ENCODE measurements around the gene CLDN20. TPM values are rescaled to one million over a fixed set of nuclear protein-coding genes. Genes with fewer than 3 reads are reported as not detected.

CLDN20 gene
- polyA plus RNA-seq, 3 donors: 0.92 to 2.1 (median 1.4) TPM

GRCh38 chr6:155240905-155241600 is 22.8 kb upstream of the CLDN20 start:
- no peak for DNase-seq (ENCODE audit: extremely low read depth in 1 of 11, low read depth in 9 of 11, low spot score in 4 of 11)

- no peak for DNase-seq (ENCODE audit: extremely low read depth in 1 of 11, low read depth in 9 of 11, low spot score in 4 of 11)
Measured at GRCh38 chr6:155241966-155242365, 21.8 kb upstream of the CLDN20 start.

GRCh38 chr6:155244434-155244833 is 19.4 kb upstream of the CLDN20 start:
- DNase-seq (ENCODE audit: extremely low read depth in 1 of 11, low read depth in 9 of 11, low spot score in 4 of 11): no peak

GRCh38 chr6:155245193-155245592 is 18.6 kb upstream of the CLDN20 start:
- DNase-seq (ENCODE audit: extremely low read depth in 1 of 11, low read depth in 9 of 11, low spot score in 4 of 11): no peak

GRCh38 chr6:155245831-155246230 is 18.0 kb upstream of the CLDN20 start:
- no peak for DNase-seq (ENCODE audit: extremely low read depth in 1 of 11, low read depth in 9 of 11, low spot score in 4 of 11)

- DNase-seq (ENCODE audit: extremely low read depth in 1 of 11, low read depth in 9 of 11, low spot score in 4 of 11): no peak
Measured at GRCh38 chr6:155246825-155247224, 17.0 kb upstream of the CLDN20 start.

GRCh38 chr6:155247618-155248007 is 16.2 kb upstream of the CLDN20 start:
- no peak for DNase-seq (ENCODE audit: extremely low read depth in 1 of 11, low read depth in 9 of 11, low spot score in 4 of 11)

- peak; percentile 16 to 44 (median 33) for DNase-seq (ENCODE audit: extremely low read depth in 1 of 11, low read depth in 9 of 11, low spot score in 4 of 11)
Measured at GRCh38 chr6:155248008-155249001, 15.5 kb upstream of the CLDN20 start.

GRCh38 chr6:155250701-155251381 is 13.0 kb upstream of the CLDN20 start:
- DNase-seq (ENCODE audit: extremely low read depth in 1 of 11, low read depth in 9 of 11, low spot score in 4 of 11): no peak

GRCh38 chr6:155252581-155252980 is 11.2 kb upstream of the CLDN20 start:
- DNase-seq (ENCODE audit: extremely low read depth in 1 of 11, low read depth in 9 of 11, low spot score in 4 of 11): no peak

- DNase-seq (ENCODE audit: extremely low read depth in 1 of 11, low read depth in 9 of 11, low spot score in 4 of 11): no peak
Measured at GRCh38 chr6:155253337-155253736, 10.5 kb upstream of the CLDN20 start.

- no peak for DNase-seq (ENCODE audit: extremely low read depth in 1 of 11, low read depth in 9 of 11, low spot score in 4 of 11)
Measured at GRCh38 chr6:155254139-155254538, 9.7 kb upstream of the CLDN20 start.

- DNase-seq (ENCODE audit: extremely low read depth in 1 of 11, low read depth in 9 of 11, low spot score in 4 of 11): no peak
Measured at GRCh38 chr6:155256122-155256795, 7.6 kb upstream of the CLDN20 start.

GRCh38 chr6:155257796-155258195 is 6.0 kb upstream of the CLDN20 start:
- DNase-seq (ENCODE audit: extremely low read depth in 1 of 11, low read depth in 9 of 11, low spot score in 4 of 11): no peak

- no peak for DNase-seq (ENCODE audit: extremely low read depth in 1 of 11, low read depth in 9 of 11, low spot score in 4 of 11)
Measured at GRCh38 chr6:155259204-155259603, 4.6 kb upstream of the CLDN20 start.

- no peak for DNase-seq (ENCODE audit: extremely low read depth in 1 of 11, low read depth in 9 of 11, low spot score in 4 of 11)
Measured at GRCh38 chr6:155259897-155260296, 3.9 kb upstream of the CLDN20 start.

GRCh38 chr6:155260686-155261085 is 3.1 kb upstream of the CLDN20 start:
- DNase-seq (ENCODE audit: extremely low read depth in 1 of 11, low read depth in 9 of 11, low spot score in 4 of 11): no peak

GRCh38 chr6:155261111-155261900 is 2.5 kb upstream of the CLDN20 start:
- DNase-seq (ENCODE audit: extremely low read depth in 1 of 11, low read depth in 9 of 11, low spot score in 4 of 11): no peak
